ENCODE results near the gene RIIAD1.

DNA sequence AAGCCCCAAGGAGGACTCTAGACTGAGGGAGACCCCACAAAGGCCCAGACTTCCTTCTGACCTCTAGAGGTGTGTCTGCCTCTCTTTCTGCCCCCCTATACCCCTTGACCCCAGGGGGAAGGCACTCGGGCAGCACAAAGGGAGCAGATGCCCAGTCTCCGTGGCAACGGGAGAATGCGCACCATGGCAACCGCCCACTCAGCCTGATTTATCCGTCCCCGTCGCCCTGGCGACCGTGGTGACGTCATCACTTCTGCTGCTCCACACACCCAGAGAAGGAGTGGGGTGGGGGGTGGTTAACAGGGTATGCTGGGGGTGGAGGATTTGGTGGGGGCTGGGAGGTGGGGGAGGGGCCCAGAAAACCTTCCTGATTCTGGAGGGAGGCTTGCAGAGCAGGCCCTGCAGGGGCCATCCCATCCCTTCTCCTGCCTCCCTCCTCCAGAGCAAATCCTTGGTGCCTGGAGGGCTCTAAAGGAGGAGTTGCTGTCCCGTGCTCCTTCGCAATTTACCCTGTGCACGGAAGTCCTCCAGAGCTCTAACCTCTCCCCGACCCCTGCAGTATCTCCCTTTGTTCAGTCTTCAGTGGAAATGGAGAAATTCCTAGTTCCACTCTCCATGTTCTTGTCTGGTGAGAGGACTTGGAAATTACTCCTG, 11.0 kb upstream of the RIIAD1 start:
- TF ChIP-seq, protein P1, sequence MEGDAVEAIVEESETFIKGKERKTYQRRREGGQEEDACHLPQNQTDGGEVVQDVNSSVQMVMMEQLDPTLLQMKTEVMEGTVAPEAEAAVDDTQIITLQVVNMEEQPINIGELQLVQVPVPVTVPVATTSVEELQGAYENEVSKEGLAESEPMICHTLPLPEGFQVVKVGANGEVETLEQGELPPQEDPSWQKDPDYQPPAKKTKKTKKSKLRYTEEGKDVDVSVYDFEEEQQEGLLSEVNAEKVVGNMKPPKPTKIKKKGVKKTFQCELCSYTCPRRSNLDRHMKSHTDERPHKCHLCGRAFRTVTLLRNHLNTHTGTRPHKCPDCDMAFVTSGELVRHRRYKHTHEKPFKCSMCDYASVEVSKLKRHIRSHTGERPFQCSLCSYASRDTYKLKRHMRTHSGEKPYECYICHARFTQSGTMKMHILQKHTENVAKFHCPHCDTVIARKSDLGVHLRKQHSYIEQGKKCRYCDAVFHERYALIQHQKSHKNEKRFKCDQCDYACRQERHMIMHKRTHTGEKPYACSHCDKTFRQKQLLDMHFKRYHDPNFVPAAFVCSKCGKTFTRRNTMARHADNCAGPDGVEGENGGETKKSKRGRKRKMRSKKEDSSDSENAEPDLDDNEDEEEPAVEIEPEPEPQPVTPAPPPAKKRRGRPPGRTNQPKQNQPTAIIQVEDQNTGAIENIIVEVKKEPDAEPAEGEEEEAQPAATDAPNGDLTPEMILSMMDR (IDR thresholded peaks at IDR 0.05), result no peak
- TF ChIP-seq EZH2phosphoT487 (IDR thresholded peaks at IDR 0.05) (no peak), EZH2 (IDR thresholded peaks at IDR 0.05) (no peak)
